Activated CD8-positive, alpha-beta memory T cell treated with anti-CD3 and anti-CD28 coated beads, Interleukin-2, amount 50 U/mL, for 24 hours (primary cell): ENCODE data around the gene ARCN1.
"Not testable (repeated sequence)": the region's sequence is repeated elsewhere in the genome, so short reads cannot be mapped to it uniquely, and the experiment has no call there.

ENCODE experiments used
- DNase-seq: peaks from one replicate; pipeline ENCODE4 v3.0.0-alpha.2; 2020; ENCODE audit errors: extremely low read depth

The ARCN1 gene

GRCh38 chr11:118544647-118545010 is 27.6 kb upstream of the ARCN1 start:
- no peak for DNase-seq

- DNase-seq = no peak
Observed at GRCh38 chr11:118545533-118545932, 26.7 kb upstream of the ARCN1 start.

DNA sequence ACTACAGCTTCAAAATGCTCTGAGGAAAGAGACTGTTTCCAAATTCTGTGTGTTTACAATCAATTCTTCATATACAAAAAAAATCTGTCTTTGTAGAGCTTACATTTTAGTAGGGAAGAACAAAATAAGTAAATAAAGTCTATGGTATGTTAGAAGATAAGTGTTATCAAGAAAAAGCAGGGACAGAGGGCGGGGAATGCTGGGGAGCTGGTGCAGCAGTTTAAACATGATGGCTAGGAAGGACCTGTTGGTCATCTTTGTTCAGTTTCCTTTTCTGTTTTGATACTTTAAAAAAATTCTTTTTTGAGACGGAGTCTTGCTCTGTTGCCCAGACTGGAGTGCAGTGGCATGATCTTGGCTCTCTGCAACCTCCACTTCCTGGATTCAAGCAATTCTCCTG is 25.1 kb upstream of the ARCN1 start:
- DNase-seq = no peak

- no peak for DNase-seq
Observed at GRCh38 chr11:118552341-118552740, 19.9 kb upstream of the ARCN1 start.

DNA sequence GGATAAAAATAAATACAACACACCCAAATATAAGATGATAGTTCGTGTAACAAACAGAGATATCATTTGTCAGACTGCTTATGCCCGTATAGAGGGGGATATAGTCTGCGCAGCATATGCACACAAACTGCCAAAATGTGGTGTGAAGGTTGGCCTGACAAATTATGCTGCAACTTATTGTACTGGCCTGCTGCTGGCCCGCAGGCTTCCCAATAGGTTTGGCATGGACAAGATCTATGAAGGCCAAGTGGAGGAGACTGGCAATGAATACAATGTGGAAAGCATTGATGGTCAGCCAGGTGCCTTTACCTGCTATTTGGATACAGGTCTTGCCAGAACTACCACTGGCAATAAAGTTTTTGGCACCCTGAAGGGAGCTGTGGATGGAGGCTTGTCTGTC is 11.4 kb upstream of the ARCN1 start:
- no peak for DNase-seq

- no peak for DNase-seq
Observed at GRCh38 chr11:118565051-118565450, 7.2 kb upstream of the ARCN1 start.

GRCh38 chr11:118569670-118570069 is 2.5 kb upstream of the ARCN1 start:
- no peak for DNase-seq

DNA sequence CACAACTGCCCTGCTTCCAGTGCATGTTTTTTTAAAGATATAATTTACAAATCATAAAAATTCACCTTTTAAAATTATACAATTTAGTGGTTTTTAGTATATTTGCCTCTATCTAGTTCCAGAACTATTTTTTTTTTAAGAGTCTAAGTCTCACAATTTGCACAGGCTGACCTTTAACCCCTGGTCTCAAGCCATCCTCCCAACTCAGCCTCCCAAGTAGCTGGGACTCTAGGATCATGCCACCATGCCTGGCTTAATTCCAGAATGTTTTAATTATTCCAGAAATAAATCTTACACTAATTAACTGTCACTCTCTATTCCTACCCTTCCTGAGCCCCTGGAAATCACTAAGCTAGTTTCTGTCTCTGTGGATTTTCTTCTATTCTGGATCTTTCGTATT is 1.4 kb upstream of the ARCN1 start:
- no peak for DNase-seq

DNA sequence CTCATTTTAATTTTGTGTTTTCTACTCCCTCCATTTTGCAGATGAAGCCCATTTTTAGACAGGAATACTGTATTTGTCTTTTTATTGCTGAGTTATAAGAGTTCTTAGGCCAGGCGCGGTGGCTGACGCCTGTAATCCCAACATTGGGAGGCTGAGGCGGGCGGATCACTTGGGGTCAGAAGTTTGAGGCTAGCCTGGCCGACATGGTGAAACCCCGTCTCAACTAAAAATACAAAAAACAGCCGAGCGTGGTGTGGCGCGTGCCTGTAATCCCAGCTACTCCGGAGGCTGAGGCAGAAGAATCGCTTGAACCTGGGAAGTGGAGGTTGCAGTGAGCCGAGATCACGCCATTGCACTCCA is 528 bp upstream of the ARCN1 start:
- DNase-seq = not testable (repeated sequence)

DNA sequence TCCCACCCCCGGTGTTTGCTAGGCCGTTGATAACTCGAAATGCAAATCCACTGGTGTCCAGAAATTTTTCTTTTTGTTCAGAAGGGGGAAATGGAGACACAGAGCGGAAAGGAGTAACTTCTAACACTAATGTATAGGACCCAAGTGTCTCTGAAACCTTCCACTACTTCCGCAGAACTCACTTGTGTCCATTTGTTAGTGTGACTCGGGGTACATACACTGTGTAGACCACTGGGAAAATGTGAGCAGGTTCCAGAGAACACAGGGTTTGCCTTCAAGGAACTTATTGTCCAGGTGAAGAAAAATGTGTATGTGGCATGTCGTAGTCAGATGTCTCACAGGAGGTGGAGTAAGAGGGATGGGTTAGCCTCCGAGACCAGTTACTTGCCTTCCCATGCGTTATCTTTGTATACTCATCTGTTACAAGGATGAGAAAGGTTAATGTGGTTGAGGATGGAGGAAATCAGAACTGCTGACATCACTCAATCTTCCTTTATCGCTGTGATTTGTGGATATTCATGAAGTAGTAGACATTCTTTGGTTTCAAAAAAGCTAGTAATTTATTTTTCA is 857 bp downstream of the ARCN1 start:
- DNase-seq = no peak

DNA sequence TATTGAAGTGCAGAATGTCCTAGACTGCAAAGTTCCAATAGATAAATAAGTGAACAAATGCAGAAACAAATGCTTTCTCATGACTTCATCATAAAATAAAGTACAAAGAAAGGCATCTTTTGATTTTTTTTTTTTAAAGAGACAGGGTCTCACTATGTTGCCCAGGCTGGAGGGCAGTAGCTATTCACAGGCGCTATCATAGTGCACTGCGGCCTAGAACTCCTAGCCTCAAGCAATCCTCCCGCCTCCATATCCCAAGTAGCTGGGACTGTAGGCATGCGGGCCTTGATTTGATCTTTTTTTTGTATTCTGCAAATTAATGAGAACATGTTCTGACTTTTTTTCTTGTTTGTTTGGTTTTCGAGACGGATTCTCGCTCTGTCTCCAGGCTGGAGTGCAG is 2.4 kb downstream of the ARCN1 start:
- DNase-seq = no peak

DNA sequence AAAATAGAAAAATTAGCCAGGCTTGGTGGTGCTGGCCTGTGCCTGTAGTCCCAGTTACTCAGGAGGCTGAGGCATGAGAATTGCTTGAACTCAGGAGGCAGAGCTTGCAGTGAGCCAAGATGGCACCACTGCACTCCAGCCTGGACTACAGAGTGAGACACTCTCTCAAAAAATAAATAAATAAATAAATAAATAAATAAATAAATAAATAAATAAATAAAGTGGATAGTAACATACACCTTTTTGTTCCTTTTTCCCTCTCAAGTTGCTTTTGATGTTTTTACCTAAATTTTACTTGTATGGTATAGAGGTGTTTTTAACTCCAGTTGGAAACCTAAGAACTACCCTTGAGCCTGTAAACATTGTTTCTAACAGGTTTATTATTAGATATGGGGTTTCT is 5.8 kb downstream of the ARCN1 start:
- not testable (repeated sequence) for DNase-seq

- DNase-seq = no peak
Observed at GRCh38 chr11:118581057-118581456, 8.8 kb downstream of the ARCN1 start.

- no peak for DNase-seq
Observed at GRCh38 chr11:118587952-118588351, 15.7 kb downstream of the ARCN1 start.

DNA sequence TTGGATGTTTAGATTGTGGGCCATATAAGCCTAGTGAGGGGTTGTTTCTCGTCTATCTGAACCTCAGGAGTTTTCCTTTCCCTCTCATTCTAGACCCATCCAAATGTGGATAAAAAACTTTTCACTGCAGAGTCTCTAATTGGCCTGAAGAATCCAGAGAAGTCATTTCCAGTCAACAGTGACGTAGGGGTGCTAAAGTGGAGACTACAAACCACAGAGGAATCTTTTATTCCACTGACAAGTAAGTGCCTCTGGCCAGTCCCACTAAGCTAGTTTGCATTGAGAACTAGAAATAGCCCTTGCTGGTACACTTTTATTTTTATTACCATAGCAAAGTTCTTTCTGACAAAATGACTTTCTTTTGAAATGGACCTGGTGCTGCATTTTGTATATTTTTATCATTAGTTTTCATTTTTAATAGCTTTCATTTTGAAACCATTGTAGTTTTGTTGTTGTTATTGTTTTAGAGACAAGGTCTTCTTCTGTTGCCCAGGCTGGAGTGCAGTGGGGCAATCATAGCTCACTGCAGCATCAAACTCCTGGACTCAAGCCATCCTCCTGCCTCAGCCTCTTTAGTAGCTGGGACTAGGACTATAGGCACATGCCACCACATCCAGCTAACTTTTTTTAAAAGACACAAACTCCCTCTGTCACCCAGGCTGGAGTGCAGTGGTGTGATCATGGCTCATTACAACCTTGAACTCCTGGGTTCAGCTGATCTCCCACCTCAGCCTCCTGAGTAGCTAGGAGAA is 20.6 kb downstream of the ARCN1 start:
- no peak for DNase-seq

DNA sequence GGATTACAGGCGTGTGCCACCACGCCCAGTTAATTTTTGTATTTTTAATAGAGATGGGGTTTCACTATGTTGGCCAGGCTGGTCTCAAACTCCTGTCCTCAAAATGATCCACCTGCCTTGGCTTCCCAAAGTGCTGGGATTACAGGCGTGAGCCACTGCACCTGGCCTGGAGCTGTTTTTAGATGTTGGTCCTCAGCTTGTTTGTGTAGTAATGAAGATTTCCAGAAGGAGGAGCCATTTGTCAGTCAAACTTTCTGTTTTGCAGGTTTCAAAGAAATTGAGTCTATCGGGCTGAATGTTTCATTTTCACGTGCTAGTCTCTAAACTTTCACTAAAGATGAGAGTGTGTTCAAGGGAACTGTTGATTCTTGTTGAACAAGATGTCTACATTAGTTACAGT is 22.8 kb downstream of the ARCN1 start:
- not testable (repeated sequence) for DNase-seq

DNA sequence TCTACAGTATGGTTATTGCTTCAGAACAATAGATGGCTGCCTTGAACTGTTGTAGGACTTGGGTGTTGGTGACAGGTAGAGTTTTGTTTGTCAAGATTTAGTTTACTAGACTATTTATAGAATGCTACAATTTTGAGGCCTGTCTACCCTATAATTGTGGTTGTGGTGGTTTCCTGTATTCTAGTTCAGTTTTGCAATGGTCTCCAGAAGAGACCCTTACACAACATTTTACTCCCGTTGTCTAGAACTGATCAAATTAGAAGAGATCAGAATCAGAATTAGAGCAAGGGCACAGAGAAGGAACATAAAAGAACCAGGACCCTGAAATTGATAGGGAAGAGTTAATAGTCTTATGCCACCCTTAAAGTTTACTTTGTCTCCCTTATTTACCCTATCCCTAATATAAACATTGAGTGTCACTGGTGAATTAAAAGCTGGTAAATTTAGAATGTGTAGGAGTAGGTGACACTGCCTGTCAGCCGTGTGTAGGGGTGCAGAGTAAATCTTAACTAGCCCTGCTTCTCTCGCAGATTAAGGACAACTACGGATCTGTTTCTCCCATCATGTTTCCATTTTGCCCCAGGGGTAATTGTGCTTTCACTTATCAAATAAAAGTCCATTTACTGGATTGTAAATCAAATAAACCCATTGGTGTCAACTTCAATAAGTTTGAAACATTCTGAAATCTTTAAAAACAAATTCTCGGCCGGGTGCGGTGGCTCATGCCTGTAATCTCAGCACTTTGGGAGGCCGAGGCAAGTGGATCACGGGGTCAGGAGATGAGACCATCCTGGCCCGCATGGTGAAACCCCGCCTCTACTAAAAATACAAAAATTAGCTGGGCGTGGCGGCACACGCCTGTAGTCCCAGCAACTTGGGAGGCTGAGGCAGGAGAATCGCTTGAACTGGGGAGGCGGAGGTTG is 24.3 kb downstream of the ARCN1 start:
- DNase-seq = no peak

DNA sequence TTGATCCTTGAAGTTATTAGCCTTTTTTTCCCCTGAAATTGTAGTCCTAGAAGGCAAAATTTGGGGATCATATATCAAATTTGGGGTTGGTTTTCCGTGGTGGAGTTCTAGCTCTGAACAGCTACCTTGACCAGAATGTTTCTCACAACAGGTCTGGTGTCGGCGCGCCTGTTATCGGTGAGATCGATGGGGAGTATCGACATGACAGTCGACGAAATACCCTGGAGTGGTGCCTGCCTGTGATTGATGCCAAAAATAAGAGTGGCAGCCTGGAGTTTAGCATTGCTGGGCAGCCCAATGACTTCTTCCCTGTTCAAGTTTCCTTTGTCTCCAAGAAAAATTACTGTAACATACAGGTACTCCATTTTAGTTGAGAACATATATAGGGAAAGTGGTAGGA is 25.3 kb downstream of the ARCN1 start:
- DNase-seq = no peak

- no peak for DNase-seq
Observed at GRCh38 chr11:118602331-118602730, 30.1 kb downstream of the ARCN1 start.

DNA sequence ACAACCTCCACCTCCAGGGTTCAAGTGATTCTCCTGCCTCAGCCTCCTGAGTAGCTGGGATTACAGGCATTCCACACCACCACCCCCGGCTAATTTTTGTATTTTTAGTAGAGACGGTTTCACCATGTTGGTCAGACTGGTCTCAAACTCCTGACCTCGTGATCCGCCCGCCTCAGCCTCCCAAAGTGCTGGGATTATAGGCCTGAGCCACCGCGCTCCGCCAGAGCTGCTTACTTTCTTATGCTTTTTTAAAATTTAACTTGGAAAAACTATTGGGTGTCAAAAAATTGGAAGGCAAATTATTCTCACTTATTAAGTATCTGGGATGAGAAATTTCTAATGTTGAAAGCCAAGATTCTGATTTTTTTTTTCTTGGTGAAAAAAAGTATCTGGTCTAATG is 31.5 kb downstream of the ARCN1 start:
- not testable (repeated sequence) for DNase-seq

- DNase-seq = no peak
Observed at GRCh38 chr11:118604566-118604965, 32.4 kb downstream of the ARCN1 start.

- DNase-seq = no peak
Observed at GRCh38 chr11:118605116-118605867, 33.1 kb downstream of the ARCN1 start.
